ENCODE data around the gene PHACTR3. TPM values are rescaled to one million over a fixed set of nuclear protein-coding genes. Genes with fewer than 3 reads are reported as not detected.

Gene PHACTR3
- total and polyA plus RNA-seq, 2 of the 8 experiments (the other 6 are each of a cell fraction or from before 2014, with no cell fraction given), result 0.05 to 0.13 TPM

DNA sequence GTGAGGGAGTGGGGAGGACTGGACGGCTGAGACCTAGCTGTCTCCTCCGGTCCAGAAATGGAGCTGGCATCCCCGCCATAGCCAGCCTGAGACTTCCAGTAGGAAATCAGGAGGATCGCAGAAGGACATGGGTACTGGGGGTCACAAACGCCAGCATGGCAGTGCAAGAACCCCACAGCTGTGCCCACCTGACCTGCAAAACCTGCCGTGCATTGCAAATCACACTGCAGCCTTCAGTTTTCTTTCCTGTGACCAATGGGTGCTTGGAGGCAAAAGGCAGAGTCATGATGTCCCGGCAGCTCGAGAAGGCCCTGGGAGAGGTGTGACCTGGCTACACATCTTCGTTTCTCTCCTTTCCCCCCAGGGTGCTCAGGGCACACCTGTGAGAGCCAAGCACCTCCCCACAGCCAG is 23.3 kb upstream of the PHACTR3 start:
- no peak overlapping the region for H3K56ac ChIP-seq (replicated peaks; ENCODE audit: insufficient read length, low read depth, low read length)
- H4K8ac ChIP-seq (ENCODE audit: extremely low read depth, insufficient read depth, low read length), result no peak overlapping the region
- H3K27me3 ChIP-seq (replicated peaks in 1 of 4; ENCODE audit: control insufficient read depth in 3 of 4, extremely low read depth in 1 of 4, insufficient read depth in 3 of 4, low read length in 3 of 4), result peaks cover 14 to 37% (median 27%) of the 10 kb centered on the region in 4 experiments
- no peak overlapping the region for H3K9ac ChIP-seq (replicated peaks in 1 of 4; ENCODE audit: extremely low read depth in 1 of 4, low read depth in 3 of 4, low read length in 3 of 4)
- no peak overlapping the region for H3K27ac ChIP-seq (ENCODE audit: low read depth, low read length)
- H3K4me2 ChIP-seq (ENCODE audit: insufficient read depth in 1 of 2, low read depth in 2 of 2, low read length in 2 of 2), result no peak overlapping the region
- no peak overlapping the region for H2BK12ac ChIP-seq (ENCODE audit: low read depth, low read length)
- no peaks in the 10 kb centered on the region for H3K79me1 ChIP-seq (ENCODE audit: low read depth, low read length)
- no peak overlapping the region for H4K5ac ChIP-seq (ENCODE audit: insufficient read length, low read depth, low read length)
- no peak overlapping the region for H2BK20ac ChIP-seq (ENCODE audit: low read length)
- H3K4ac ChIP-seq (replicated peaks; ENCODE audit: insufficient read length, low read depth, low read length), result no peak overlapping the region
- H4K20me1 ChIP-seq (replicated peaks in 1 of 2; ENCODE audit: control insufficient read depth in 1 of 2, insufficient read depth in 2 of 2, low read length in 2 of 2), result peaks cover 0 to 3% of the 10 kb centered on the region in 2 experiments
- H3K23me2 ChIP-seq (ENCODE audit: low read depth, low read length), result peaks cover 4% of the 10 kb centered on the region; the same call in 1 of the 2 replicates
- DNase-seq (ENCODE audit: low read depth in 1 of 2, low spot score in 2 of 2) (no peak), FAIRE-seq (no peak)
- ChIA-PET POLR2A (ENCODE audit: partially characterized antibody) (no interaction called here), CTCF (ENCODE audit: partially characterized antibody) (interaction anchor here (0.7 to 1.6 kb wide), 2 partner anchors 8 to 16 kb away, joined by 3 to 5 read pairs; no protein-coding TSS in a partner anchor)
- no peak overlapping the region for H2BK5ac ChIP-seq (ENCODE audit: low read depth, low read length)
- no peak overlapping the region for H3K18ac ChIP-seq (ENCODE audit: extremely low read depth, low read length)
- H2AK5ac ChIP-seq (ENCODE audit: low read depth, low read length), result no peak overlapping the region
- no peak overlapping the region for H2BK15ac ChIP-seq (ENCODE audit: low read length)
- H3K4me3 ChIP-seq (ENCODE audit: extremely low read depth in 1 of 4, insufficient read depth in 2 of 4, low read depth in 3 of 4, low read length in 4 of 4), result no peak overlapping the region
- H3K14ac ChIP-seq (ENCODE audit: insufficient read length), result no peak overlapping the region
- no peaks in the 10 kb centered on the region; a peak in 1 of 8 replicates for H3K36me3 ChIP-seq (ENCODE audit: control insufficient read depth in 2 of 4, insufficient read depth in 4 of 4, low read length in 3 of 4)
- H3K4me1 ChIP-seq (replicated peaks in 1 of 4; ENCODE audit: control insufficient read depth in 3 of 4, insufficient read depth in 4 of 4, low read length in 3 of 4), result peaks cover 0 to 2% (median 0%) of the 10 kb centered on the region in 4 experiments; a peak in 3 of 7 replicates
- H3K79me2 ChIP-seq (ENCODE audit: control insufficient read depth in 1 of 2, insufficient read depth in 2 of 2, low read length in 2 of 2), result no peaks in the 10 kb centered on the region
- WGBS, 2 experiments (ENCODE audit: extremely low coverage in 1 of 2, insufficient coverage in 1 of 2, insufficient read length in 1 of 2, insufficient replicate concordance in 2 of 2, low coverage in 1 of 2, low lambda C conversion rate in 2 of 2, missing lambda C conversion rate in 1 of 2), result 85% methylated on average over 8 of the region's 9 CpGs; no CpG with 5 or more reads in 1 of the 2 experiments
- H4K91ac ChIP-seq (replicated peaks; ENCODE audit: insufficient read length, low read length), result no peak overlapping the region
- H3K23ac ChIP-seq (ENCODE audit: insufficient read length), result no peak overlapping the region
- no peak overlapping the region for H2AFZ ChIP-seq (ENCODE audit: low read length)
- H3K9me3 ChIP-seq (ENCODE audit: insufficient read depth in 2 of 2, low read depth in 1 of 2, low read length in 1 of 2), result peaks cover 37 to 86% of the 10 kb centered on the region in 2 experiments
- H2BK120ac ChIP-seq (replicated peaks; ENCODE audit: low read depth, low read length), result no peak overlapping the region
- TF ChIP-seq RBBP5 (IDR thresholded peaks at IDR 0.05; ENCODE audit: borderline replicate concordance, low read depth, low read length) (no peak), CHD2 (IDR thresholded peaks at IDR 0.05; ENCODE audit: low read length) (no peak), SIN3A (conservative IDR thresholded peaks at IDR 0.05 in 1 of 2, IDR thresholded peaks at IDR 0.05 in 1 of 2; ENCODE audit: low read depth in 1 of 2, low read length in 2 of 2) (no peak), SAP30 (IDR thresholded peaks at IDR 0.05; ENCODE audit: insufficient read depth, insufficient replicate concordance, low read length) (no peak), SP1 (IDR thresholded peaks at IDR 0.05; ENCODE audit: low read depth, low read length) (no peak), CBX8 (IDR thresholded peaks at IDR 0.05; ENCODE audit: borderline replicate concordance, low read depth, low read length) (no peak), JUN (IDR thresholded peaks at IDR 0.05; ENCODE audit: low read depth, low read length) (no peak), JUND (IDR thresholded peaks at IDR 0.05; ENCODE audit: low read length) (no peak), NRF1 (IDR thresholded peaks at IDR 0.05; ENCODE audit: low read depth, low read length) (no peak), RAD21 (IDR thresholded peaks at IDR 0.05 in 1 of 2, conservative IDR thresholded peaks at IDR 0.05 in 1 of 2; ENCODE audit: low read depth in 2 of 2, low read length in 2 of 2) (no peak), RFX5 (IDR thresholded peaks at IDR 0.05; ENCODE audit: borderline replicate concordance, low read depth, low read length) (no peak), EP300 (IDR thresholded peaks at IDR 0.05; ENCODE audit: borderline replicate concordance in 1 of 2, low read depth in 2 of 2, low read length in 2 of 2) (no peak)
- TF ChIP-seq, protein P1, sequence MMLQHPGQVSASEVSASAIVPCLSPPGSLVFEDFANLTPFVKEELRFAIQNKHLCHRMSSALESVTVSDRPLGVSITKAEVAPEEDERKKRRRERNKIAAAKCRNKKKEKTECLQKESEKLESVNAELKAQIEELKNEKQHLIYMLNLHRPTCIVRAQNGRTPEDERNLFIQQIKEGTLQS (IDR thresholded peaks at IDR 0.05; ENCODE audit: insufficient read depth, low read depth, low read length), result no peak
